ENCODE results near the gene TMEM163. TPM values are rescaled to one million over a fixed set of nuclear protein-coding genes. Genes with fewer than 3 reads are reported as not detected.

The TMEM163 gene
- total RNA-seq, 4 donors from 2014 or later: 0.27 to 4.7 (median 1.1) TPM

GRCh38 chr2:134739879-134740301 lies 21.1 kb upstream of the TMEM163 start:
- intact Hi-C loops (cut with DNase I): no loop called here
- 68 to 79% methylated on average over 6 of the region's 6 CpGs for WGBS, 2 donors
- no peaks in the 10 kb centered on the region for H3K9me3 ChIP-seq
- no peaks in the 10 kb centered on the region for H3K36me3 ChIP-seq
- H3K27ac ChIP-seq: no peak overlapping the region
- no peaks in the 10 kb centered on the region for H3K4me1 ChIP-seq
- no peak for TF ChIP-seq POLR2A (IDR thresholded peaks at IDR 0.05)
- TF ChIP-seq, protein P1, sequence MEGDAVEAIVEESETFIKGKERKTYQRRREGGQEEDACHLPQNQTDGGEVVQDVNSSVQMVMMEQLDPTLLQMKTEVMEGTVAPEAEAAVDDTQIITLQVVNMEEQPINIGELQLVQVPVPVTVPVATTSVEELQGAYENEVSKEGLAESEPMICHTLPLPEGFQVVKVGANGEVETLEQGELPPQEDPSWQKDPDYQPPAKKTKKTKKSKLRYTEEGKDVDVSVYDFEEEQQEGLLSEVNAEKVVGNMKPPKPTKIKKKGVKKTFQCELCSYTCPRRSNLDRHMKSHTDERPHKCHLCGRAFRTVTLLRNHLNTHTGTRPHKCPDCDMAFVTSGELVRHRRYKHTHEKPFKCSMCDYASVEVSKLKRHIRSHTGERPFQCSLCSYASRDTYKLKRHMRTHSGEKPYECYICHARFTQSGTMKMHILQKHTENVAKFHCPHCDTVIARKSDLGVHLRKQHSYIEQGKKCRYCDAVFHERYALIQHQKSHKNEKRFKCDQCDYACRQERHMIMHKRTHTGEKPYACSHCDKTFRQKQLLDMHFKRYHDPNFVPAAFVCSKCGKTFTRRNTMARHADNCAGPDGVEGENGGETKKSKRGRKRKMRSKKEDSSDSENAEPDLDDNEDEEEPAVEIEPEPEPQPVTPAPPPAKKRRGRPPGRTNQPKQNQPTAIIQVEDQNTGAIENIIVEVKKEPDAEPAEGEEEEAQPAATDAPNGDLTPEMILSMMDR (IDR thresholded peaks at IDR 0.05): no peak
- no peaks in the 10 kb centered on the region for H3K27me3 ChIP-seq
- no peak for DNase-seq
- no peak overlapping the region for H3K4me3 ChIP-seq (replicated peaks in 1 of 3)

DNA sequence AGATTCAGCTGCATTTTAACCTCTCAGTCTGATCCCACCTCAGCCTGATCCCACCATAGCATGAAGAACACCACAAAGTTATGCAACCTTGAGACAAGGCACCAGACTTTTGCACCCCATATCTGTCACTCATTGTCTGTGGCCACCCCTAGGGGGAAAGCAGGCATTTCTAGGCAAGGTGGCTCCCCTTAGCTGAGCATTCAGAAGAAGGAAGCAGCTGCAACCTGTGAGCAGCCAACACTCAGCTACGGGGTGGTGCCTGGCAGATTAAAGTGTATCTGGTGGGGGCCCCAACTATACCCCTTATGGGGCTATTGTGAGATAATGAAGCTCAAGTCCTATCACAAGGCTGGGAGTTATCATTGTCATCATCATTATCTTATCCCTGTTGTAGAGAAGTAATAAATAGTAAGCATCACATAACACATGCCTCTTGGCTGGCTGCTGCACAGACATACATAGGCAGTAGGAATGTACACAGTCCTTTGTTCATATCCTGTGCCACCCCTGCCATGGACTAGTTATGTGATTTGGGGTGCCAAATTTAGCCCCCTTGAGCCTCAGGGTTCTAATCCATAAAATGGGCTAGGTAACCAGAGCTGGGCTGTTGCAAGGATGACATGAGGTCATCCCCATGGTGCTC lies 20.6 kb upstream of the TMEM163 start:
- H3K27me3 ChIP-seq: no peaks in the 10 kb centered on the region
- intact Hi-C loops (cut with DNase I): no loop called here
- H3K27ac ChIP-seq: no peak overlapping the region
- no peaks in the 10 kb centered on the region for H3K4me1 ChIP-seq
- H3K9me3 ChIP-seq: no peaks in the 10 kb centered on the region
- no peaks in the 10 kb centered on the region for H3K36me3 ChIP-seq
- H3K4me3 ChIP-seq (replicated peaks in 1 of 3): no peak overlapping the region
- WGBS, 2 donors: 73 to 75% methylated on average over 1 of the region's 1 CpG
- TF ChIP-seq, protein P1 (IDR thresholded peaks at IDR 0.05): no peak
- no peak for TF ChIP-seq POLR2A (IDR thresholded peaks at IDR 0.05)
- DNase-seq: no peak

GRCh38 chr2:134738141-134738870 lies 19.5 kb upstream of the TMEM163 start:
- DNase-seq: no peak
- intact Hi-C loops (cut with DNase I): no loop called here
- WGBS, 2 donors: 57 to 90% methylated on average over 2 of the region's 2 CpGs

GRCh38 chr2:134737671-134738070 lies 18.9 kb upstream of the TMEM163 start:
- 55 to 64% methylated on average over 5 of the region's 5 CpGs for WGBS, 2 donors
- Histone ChIP-seq H3K27me3 (no peaks in the 10 kb centered on the region), H3K36me3 (no peaks in the 10 kb centered on the region), H3K4me1 (no peaks in the 10 kb centered on the region), H3K4me3 (replicated peaks in 1 of 3) (no peak overlapping the region), H3K9me3 (no peaks in the 10 kb centered on the region), H3K27ac (no peak overlapping the region)
- intact Hi-C loops (cut with DNase I): no loop called here
- TF ChIP-seq POLR2A (IDR thresholded peaks at IDR 0.05): no peak
- DNase-seq: no peak

More at GRCh38 chr2:134738141-134738870, 19.5 kb upstream of the TMEM163 start:
- no peak overlapping the region for H3K4me3 ChIP-seq (replicated peaks in 1 of 3)
- no peaks in the 10 kb centered on the region for H3K9me3 ChIP-seq
- no peaks in the 10 kb centered on the region for H3K4me1 ChIP-seq
- H3K36me3 ChIP-seq: no peaks in the 10 kb centered on the region
- TF ChIP-seq, protein P1 (IDR thresholded peaks at IDR 0.05): no peak
- no peak for TF ChIP-seq POLR2A (IDR thresholded peaks at IDR 0.05)
- H3K27ac ChIP-seq: no peak overlapping the region
- no peaks in the 10 kb centered on the region for H3K27me3 ChIP-seq

- Histone ChIP-seq H3K4me1 (no peaks in the 10 kb centered on the region), H3K27me3 (no peaks in the 10 kb centered on the region), H3K36me3 (no peaks in the 10 kb centered on the region), H3K27ac (no peak overlapping the region), H3K4me3 (replicated peaks in 1 of 3) (no peak overlapping the region), H3K9me3 (no peaks in the 10 kb centered on the region)
- intact Hi-C loops (cut with DNase I): no loop called here
- DNase-seq: no peak
- WGBS, 2 donors: 80 to 92% methylated on average over 3 of the region's 3 CpGs
- no peak for TF ChIP-seq POLR2A (IDR thresholded peaks at IDR 0.05)
- TF ChIP-seq, protein P1 (IDR thresholded peaks at IDR 0.05): no peak
These were observed 17.5 kb upstream of the TMEM163 start for GRCh38 chr2:134736167-134736880.

Measured in thyroid gland (tissue), 4 donors.